Liver (tissue), 3 donors: ENCODE measurements around the gene TNS1.

Source experiments
- CTCF ChIP-seq: fragments of 150-350 bp; IDR thresholded peaks from 2 replicates; pipeline ENCODE4 v1.5.1; 2017; ENCODE audit warnings: improper control_type of control experiment, low read depth, low read length; ENCODE audit not compliant: missing input control
- EGR1 ChIP-seq, 2 donors: IDR thresholded peaks; 2 replicates each; pipeline ENCODE4 v1.6.1; 2016 to 2018; ENCODE audit warnings: antibody characterized with exemption in 2 of 2, low read depth in 2 of 2
- HNF4G ChIP-seq: IDR thresholded peaks from 2 replicates; pipeline ENCODE4 v1.6.1; 2016; ENCODE audit warnings: antibody characterized with exemption
- JUND ChIP-seq, 2 donors: IDR thresholded peaks; 2 replicates each; pipeline ENCODE4 v1.6.1; 2016; ENCODE audit warnings: antibody characterized with exemption in 2 of 2
- MAX ChIP-seq: IDR thresholded peaks from 2 replicates; pipeline ENCODE4 v1.6.1; 2016; ENCODE audit warnings: antibody characterized with exemption
- REST ChIP-seq: IDR thresholded peaks from 2 replicates; pipeline ENCODE4 v1.6.1; 2016; ENCODE audit warnings: antibody characterized with exemption, mild to moderate bottlenecking
- RXRA ChIP-seq, 2 donors: IDR thresholded peaks; 2 replicates each; pipeline ENCODE4 v1.6.1; 2017 to 2018; ENCODE audit warnings: antibody characterized with exemption in 2 of 2, mild to moderate bottlenecking in 1 of 2
- SP1 ChIP-seq: IDR thresholded peaks from 2 replicates; pipeline ENCODE4 v1.6.1; 2018; ENCODE audit warnings: antibody characterized with exemption, mild to moderate bottlenecking
- ZBTB33 ChIP-seq: IDR thresholded peaks from 2 replicates; pipeline ENCODE4 v1.6.1; 2016; ENCODE audit warnings: antibody characterized with exemption
- donor health status: healthy.
- donor health status: healthy.

- TF ChIP-seq HNF4G = no peak
- TF ChIP-seq CTCF = no peak
- TF ChIP-seq RXRA (IDR thresholded peaks at IDR 0.05) = no peak
- TF ChIP-seq JUND (IDR thresholded peaks at IDR 0.05) = no peak
- TF ChIP-seq EGR1 (IDR thresholded peaks at IDR 0.05; ENCODE audit: low read depth in 2 of 2) = no peak
- no peak for TF ChIP-seq REST
- no peak for TF ChIP-seq SP1
- no peak for TF ChIP-seq ZBTB33
- TF ChIP-seq MAX = no peak
These were observed 22.8 kb downstream of the TNS1 start for GRCh38 chr2:217980036-217980435.
